GM10847 (cell line): ENCODE results near the gene MAS1.

ENCODE experiments used
- POLR2A ChIP-seq: IDR thresholded peaks from 2 replicates; pipeline ENCODE4 v1.6.1; 2011; ENCODE audit not compliant: insufficient read length; ENCODE audit errors: extremely low read depth

MAS1 gene

DNA sequence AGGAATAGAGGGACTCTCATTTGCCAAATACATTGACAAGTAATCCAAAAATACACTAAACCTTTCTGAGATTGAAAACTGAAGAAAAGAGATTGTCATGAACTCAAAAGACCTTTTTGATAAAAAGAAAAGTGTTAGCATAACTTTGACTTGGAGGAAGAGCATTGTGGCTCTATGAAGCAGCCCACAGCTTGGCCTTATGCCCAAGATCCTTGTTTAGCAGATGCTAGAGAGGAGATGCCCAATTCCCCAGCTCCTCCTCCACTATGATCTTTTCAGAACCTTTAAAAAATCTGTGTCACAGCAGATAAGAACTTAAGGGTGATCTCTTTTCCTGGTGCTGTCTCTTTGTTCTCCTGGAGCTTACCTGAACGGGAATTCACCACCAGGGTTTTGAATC, 42.3 kb downstream of the MAS1 start:
- no peak for TF ChIP-seq POLR2A

DNA sequence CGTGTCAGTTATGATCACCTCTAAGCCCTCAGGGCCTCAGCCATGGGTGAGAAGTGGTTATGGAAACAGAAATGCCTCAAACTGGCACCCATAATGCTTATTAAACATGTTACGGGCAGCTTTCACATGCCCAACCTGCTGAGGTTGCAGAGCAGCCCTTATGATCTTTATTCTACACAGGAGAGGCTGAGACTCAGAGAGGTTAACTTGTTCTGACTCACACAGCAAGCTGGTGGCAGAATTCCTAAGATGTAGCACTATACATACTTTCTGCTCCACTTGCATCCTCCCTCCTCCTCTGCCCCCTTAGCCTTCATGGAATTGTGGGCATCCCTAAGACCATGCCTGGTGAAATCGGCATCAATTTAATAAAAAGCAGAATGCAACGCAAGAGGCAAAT, 43.4 kb downstream of the MAS1 start:
- TF ChIP-seq POLR2A, result no peak

DNA sequence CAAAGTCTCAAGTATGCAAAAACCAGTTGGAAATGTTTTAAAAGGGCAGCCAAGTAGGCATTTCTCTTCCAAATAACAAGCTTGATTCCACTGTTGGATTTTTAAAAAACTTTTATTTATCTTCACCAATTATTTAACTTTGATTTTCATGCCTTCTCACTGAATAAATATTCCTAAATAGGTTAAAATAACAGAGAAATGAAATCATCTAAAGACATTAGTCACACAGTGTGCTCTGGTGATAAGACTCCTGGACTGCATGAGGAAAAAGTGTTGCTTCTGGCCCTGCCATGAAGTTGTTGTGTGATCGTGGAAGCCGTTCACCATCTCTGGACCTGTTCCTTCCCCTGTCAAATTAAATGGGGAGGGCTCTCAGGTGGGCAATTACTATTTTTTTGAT, 44.3 kb downstream of the MAS1 start:
- TF ChIP-seq POLR2A, result no peak

DNA sequence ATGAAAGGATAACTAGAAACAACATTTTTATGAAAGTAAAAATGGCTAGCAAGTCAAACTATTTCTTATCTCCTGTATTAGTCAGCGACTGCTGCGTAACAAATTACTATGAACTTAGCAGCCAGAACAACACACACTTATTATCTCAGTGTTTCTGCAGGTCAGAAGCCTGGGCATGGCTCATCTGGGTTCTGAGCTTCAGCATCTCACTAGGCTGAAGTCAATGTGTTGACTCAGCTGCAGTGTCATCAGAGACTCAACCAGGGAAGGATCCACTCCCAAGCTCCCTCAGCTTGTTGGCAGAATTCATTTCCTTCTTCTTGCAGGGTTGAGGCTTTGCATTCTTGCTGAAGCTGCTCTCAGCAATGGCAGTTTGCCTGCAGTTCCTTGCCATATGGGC, 44.8 kb downstream of the MAS1 start:
- TF ChIP-seq POLR2A, result no peak

DNA sequence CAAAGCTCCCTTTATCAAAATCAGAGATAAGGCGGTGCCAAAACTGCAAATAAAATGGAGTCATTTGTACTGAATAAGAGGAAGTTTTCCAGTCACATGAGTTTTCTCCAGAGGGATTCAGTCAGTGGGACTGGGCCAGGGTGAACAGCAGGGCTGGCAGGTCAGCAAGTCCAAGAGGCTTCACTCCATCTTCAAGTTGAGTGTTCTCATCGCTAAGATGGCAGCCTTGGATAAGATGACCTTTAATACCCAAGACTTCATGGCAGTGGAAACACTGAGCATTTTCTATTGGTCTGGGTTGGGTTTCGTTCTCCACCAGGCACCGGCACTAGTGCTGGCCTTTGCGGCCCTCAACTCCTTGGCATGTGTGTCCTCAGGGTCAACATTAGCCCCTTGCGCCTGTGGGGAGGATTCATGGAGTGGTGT, 48.8 kb downstream of the MAS1 start:
- no peak for TF ChIP-seq POLR2A
